ENCODE data around the gene HCFC2. TPM values are rescaled to one million over a fixed set of nuclear protein-coding genes. Genes with fewer than 3 reads are reported as not detected.
A peak's percentile ranks its signal among the peaks of the same experiment; 100 is the strongest.
"Not testable (repeated sequence)": the region's sequence is repeated elsewhere in the genome, so short reads cannot be mapped to it uniquely, and the experiment has no call there.

HCFC2 gene
- polyA plus RNA-seq (2013, experiment 1 of 2; ENCODE audit: insufficient read length), result 14.0 TPM
- polyA plus RNA-seq (2013, experiment 2 of 2; ENCODE audit: insufficient read length), result 13.3 TPM

- DNase-seq, result peak; percentile 89
Measured at GRCh38 chr12:104064031-104064841, at the start of gene HCFC2. HCFC2 (plus strand) TSS chr12:104064531; CDS start chr12:104064561, 30 bp downstream.

- not testable (repeated sequence) for DNase-seq
Measured at GRCh38 chr12:104021862-104022261, 42.5 kb upstream of the HCFC2 start.

- DNase-seq, result no peak
Measured at GRCh38 chr12:104022786-104023185, 41.5 kb upstream of the HCFC2 start.

DNA sequence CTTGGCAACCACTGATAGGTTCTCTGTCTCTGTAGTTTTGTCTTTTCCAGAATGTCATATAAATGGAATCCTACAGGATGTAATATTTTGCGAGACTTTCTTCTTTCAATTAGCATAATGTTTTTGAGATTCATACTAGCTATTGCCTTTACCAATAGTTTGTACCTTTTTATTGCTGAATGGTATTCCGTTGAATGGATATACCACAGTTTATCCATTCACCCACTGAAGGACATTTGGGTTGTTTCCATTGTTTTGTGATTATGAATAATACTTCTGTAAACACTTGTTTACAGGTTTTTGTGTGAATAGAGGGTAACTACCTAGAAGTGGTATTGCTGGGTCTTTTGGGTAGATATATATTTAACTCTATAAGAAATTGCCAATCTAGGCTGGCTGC is 40.6 kb upstream of the HCFC2 start:
- DNase-seq, result no peak

GRCh38 chr12:104024348-104024747 is 40.0 kb upstream of the HCFC2 start:
- no peak for DNase-seq

- no peak for DNase-seq
Measured at GRCh38 chr12:104025771-104026170, 38.6 kb upstream of the HCFC2 start.

GRCh38 chr12:104026841-104027599 is 37.3 kb upstream of the HCFC2 start:
- DNase-seq, result no peak

DNA sequence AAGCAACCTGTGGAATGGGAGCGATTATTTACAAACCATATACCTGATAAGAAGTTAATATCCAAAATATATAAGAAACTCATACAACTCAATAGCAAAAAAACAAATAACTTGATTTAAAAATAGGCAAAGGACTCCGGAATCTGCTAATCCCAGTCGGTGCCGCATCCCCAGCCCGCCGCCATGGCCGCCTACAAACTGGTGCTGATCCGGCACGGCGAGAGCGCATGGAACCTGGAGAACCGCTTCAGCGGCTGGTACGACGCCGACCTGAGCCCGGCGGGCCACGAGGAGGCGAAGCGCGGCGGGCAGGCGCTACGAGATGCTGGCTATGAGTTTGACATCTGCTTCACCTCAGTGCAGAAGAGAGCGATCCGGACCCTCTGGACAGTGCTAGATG is 33.7 kb upstream of the HCFC2 start:
- not testable (repeated sequence) for DNase-seq

DNA sequence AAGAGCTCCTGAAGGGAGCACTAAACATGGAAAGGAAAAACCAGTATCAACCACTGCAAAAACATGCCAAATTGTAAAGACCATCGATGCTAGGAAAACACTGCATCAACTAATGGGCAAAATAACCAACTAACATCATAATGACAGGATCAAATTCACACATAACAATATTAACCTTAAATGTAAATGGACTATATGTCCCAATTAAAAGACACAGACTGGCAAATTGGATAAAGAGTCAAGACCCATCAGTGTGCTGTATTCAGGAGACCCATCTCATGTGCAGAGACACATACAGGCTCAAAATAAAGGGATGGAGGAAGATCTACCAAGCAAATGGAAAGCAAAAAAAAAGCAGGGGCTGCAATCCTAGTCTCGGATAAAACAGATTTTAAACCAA is 28.2 kb upstream of the HCFC2 start:
- not testable (repeated sequence) for DNase-seq

GRCh38 chr12:104039769-104040168 is 24.6 kb upstream of the HCFC2 start:
- not testable (repeated sequence) for DNase-seq

GRCh38 chr12:104042580-104042979 is 21.8 kb upstream of the HCFC2 start:
- no peak for DNase-seq

DNA sequence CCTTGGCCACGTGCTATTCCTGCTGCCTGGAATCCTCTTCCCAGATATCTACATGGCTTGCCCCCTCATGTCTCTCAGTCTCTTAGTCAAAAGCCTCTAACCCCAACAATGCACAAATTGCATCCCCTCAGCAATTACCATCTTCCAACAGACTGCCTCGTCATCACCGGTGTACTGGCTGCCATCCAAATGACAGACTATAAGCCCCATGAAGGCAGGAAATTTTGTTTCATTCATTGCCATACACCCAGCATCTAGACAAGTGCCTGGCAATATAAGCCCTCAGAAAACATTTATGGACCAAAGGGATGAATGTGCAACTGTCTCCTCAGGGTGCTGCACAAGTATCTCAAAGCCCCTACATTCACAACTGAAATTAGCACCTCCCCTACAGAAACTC is 20.2 kb upstream of the HCFC2 start:
- no peak for DNase-seq

GRCh38 chr12:104046306-104046705 is 18.0 kb upstream of the HCFC2 start:
- no peak for DNase-seq

- DNase-seq, result no peak
Measured at GRCh38 chr12:104048162-104048561, 16.2 kb upstream of the HCFC2 start.

GRCh38 chr12:104048811-104049210 is 15.5 kb upstream of the HCFC2 start:
- DNase-seq, result peak; percentile 43

- DNase-seq, result peak; percentile 66
Measured at GRCh38 chr12:104049278-104049902, 14.9 kb upstream of the HCFC2 start.

GRCh38 chr12:104049903-104050356 is 14.4 kb upstream of the HCFC2 start, which contains the start of gene GLT8D2:
GLT8D2 (minus strand) TSS chr12:104050187; CDS start chr12:104019648, 30,539 bp downstream.
- peak; percentile 80 for DNase-seq

GRCh38 chr12:104050436-104050835 is 13.9 kb upstream of the HCFC2 start:
- no peak for DNase-seq

DNA sequence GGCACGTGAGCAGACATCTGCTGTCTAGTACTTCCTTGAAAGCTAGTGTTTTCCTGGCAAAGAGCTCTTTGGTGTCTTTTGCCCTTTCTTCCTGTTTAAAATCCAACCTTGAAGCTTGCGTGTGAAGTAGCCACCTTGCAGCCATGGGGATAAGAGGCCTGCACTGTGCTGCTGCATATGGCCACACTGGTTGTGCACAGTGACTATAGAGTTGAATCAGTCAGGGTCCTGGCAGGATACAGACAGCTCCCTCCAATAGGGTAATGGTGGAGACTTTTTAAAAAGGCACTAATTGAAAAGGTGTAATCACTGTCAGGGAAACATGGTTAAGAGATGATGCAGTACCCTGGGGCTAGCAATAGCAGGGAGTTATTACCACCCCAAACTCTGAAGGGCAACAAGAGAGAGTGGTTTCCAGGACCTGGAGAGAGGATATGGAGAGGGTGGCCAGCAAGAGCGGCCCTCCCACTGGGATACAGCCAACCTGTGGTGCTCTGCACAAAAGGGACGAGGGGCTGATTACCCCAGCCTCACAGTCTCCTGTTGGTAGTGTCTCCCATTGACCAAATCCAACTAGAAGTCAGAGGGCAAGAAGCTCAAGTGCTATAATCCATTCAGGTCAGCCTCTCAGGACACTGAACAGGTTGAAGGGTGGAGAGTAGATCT is 9.5 kb upstream of the HCFC2 start:
- no peak for DNase-seq

DNA sequence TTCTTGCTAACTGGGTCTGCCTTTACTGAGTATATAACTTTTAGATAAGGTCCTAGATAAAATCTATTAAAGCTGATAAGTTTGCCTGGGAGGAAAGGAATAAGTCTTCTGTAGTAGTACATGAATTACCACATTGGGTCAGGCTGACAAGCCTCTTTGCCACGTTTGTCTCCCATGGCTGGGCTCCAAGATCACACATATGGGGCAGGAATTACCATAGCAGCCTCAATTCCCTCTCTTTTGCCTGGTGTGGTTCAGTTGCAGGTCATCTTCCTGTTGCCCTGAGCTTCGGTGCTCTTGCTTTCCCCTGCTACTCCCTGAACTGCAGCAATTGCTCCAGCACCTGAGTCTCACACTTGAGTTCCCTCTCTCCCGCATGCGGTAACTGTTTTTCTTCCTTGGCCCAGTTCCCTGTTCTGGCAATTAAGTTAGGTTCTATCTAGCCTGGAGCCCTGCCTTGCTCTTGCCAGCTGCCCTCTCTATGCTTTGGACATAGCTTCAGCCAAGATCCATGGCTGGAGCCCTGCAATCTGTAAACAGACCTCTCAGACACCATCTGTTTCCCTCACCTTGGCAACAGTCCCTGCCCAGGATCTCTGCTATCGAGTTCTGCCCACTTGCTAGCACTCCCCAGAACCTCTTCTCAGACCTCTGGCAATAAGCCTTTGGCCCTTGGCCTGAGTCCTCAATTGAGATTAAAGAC is 8.5 kb upstream of the HCFC2 start:
- no peak for DNase-seq

GRCh38 chr12:104056419-104056972 is 7.8 kb upstream of the HCFC2 start:
- no peak for DNase-seq
